Measurements from ENCODE around the gene PLK1.

The PLK1 gene

DNA sequence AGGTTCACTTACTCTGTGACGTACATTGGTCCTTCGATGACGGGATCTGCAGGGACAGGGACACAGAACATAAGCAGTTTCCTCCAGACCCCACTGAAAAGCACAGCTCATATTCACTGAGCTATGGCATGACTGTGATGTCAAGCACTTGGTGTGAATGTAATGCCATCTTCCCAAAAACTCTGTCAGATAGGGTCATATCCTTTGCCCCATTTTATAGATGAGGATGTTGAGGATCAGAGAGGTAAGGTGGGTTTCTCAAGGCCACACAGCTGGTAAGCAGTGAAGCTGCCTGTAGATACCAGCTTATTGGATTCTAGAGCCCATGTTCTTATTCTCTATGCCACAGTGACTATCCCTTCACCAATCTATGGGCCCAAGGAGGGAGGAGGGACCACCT is 31.8 kb downstream of the PLK1 start:
- H3K9me3 ChIP-seq (ENCODE audit: control insufficient read depth, low read length) = peaks cover 24% of the 10 kb centered on the region
- H3K9ac ChIP-seq (ENCODE audit: low read length) = no peak overlapping the region
- no peak overlapping the region for H3K23ac ChIP-seq (ENCODE audit: low read length in 2 of 2)
- H3K14ac ChIP-seq (ENCODE audit: low read length in 2 of 2) = no peak overlapping the region
- DNase-seq = no peak
- no peak overlapping the region for H3K4me3 ChIP-seq (ENCODE audit: insufficient read depth in 1 of 2, low read depth in 1 of 2, low read length in 2 of 2)
- no peaks in the 10 kb centered on the region for H3K36me3 ChIP-seq (ENCODE audit: control insufficient read depth in 1 of 2, insufficient read depth in 2 of 2, low read depth in 1 of 2, low read length in 2 of 2)
- no peak overlapping the region for H2BK15ac ChIP-seq (ENCODE audit: low read depth, poor library complexity, severe bottlenecking)
- H4K8ac ChIP-seq (ENCODE audit: low read length) = no peak overlapping the region
- H3K4me2 ChIP-seq (ENCODE audit: low read length, poor library complexity, severe bottlenecking) = no peak overlapping the region
- no peak overlapping the region for H3K27ac ChIP-seq (ENCODE audit: low read length, poor library complexity, severe bottlenecking)
- no peak overlapping the region for H2BK12ac ChIP-seq (ENCODE audit: low read length in 2 of 2)
- H3K18ac ChIP-seq (ENCODE audit: low read depth in 1 of 2, low read length in 2 of 2) = no peak overlapping the region
- H4K91ac ChIP-seq (ENCODE audit: low read length) = no peak overlapping the region
- H2AFZ ChIP-seq (ENCODE audit: low read depth, low read length) = no peak overlapping the region
- no peaks in the 10 kb centered on the region for H3K79me1 ChIP-seq (replicated peaks; ENCODE audit: low read length, poor library complexity, severe bottlenecking)
- H3K27me3 ChIP-seq (ENCODE audit: control insufficient read depth in 1 of 2, insufficient read depth in 1 of 2, low read length in 2 of 2) = peaks cover 65 to 69% of the 10 kb centered on the region in 2 experiments
- H2AK5ac ChIP-seq (ENCODE audit: low read length, severe bottlenecking) = no peak overlapping the region
- H2BK120ac ChIP-seq (ENCODE audit: low read depth, low read length) = no peak overlapping the region
- 72% methylated on average over 3 of the region's 3 CpGs for WGBS
- H2BK5ac ChIP-seq (ENCODE audit: low read depth, low read length, poor library complexity, severe bottlenecking) = no peak overlapping the region
- no peak overlapping the region for H3K4ac ChIP-seq (ENCODE audit: low read depth in 1 of 2, low read length in 2 of 2)
- peaks cover 6% of the 10 kb centered on the region for H3K4me1 ChIP-seq (ENCODE audit: control insufficient read depth, insufficient read depth, low read depth, low read length)

DNA sequence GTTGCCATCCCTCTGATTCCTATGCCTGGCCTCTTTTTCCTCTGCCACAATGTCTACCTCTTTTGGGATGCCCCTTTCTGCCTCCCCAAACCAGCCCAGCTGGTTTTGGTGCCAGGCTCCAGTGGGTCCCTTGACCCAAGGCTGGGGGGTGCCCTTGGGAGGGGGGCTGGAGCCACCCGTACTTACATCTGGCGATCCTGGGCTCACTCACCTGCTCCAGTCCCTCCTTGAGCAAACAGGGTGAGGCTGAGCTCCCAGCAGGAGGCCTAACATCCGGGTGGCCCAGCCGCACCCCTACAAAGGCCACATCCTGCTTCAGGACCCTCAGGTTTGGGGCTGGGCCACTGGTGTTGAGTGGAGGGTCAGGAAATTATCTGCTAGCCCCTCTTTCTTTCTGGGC is 33.1 kb downstream of the PLK1 start:
- H3K36me3 ChIP-seq (ENCODE audit: control insufficient read depth in 1 of 2, insufficient read depth in 2 of 2, low read depth in 1 of 2, low read length in 2 of 2) = no peaks in the 10 kb centered on the region
- DNase-seq = no peak
- no peak overlapping the region for H3K27ac ChIP-seq (ENCODE audit: low read length, poor library complexity, severe bottlenecking)
- no peak overlapping the region for H4K91ac ChIP-seq (ENCODE audit: low read length)
- H2AFZ ChIP-seq (ENCODE audit: low read depth, low read length) = no peak overlapping the region
- no peak overlapping the region for H2AK5ac ChIP-seq (ENCODE audit: low read length, severe bottlenecking)
- peaks cover 6% of the 10 kb centered on the region for H3K4me1 ChIP-seq (ENCODE audit: control insufficient read depth, insufficient read depth, low read depth, low read length)
- peaks cover 58 to 66% of the 10 kb centered on the region in 2 experiments for H3K27me3 ChIP-seq (ENCODE audit: control insufficient read depth in 1 of 2, insufficient read depth in 1 of 2, low read length in 2 of 2)
- H3K4me3 ChIP-seq (ENCODE audit: insufficient read depth in 1 of 2, low read depth in 1 of 2, low read length in 2 of 2) = no peak overlapping the region
- H3K18ac ChIP-seq (ENCODE audit: low read depth in 1 of 2, low read length in 2 of 2) = no peak overlapping the region
- no peak overlapping the region for H2BK5ac ChIP-seq (ENCODE audit: low read depth, low read length, poor library complexity, severe bottlenecking)
- H3K4me2 ChIP-seq (ENCODE audit: low read length, poor library complexity, severe bottlenecking) = no peak overlapping the region
- peaks cover 24% of the 10 kb centered on the region for H3K9me3 ChIP-seq (ENCODE audit: control insufficient read depth, low read length)
- no peak overlapping the region for H3K9ac ChIP-seq (ENCODE audit: low read length)
- no peak overlapping the region for H2BK12ac ChIP-seq (ENCODE audit: low read length in 2 of 2)
- WGBS = 68% methylated on average over 4 of the region's 4 CpGs
- no peak overlapping the region for H3K4ac ChIP-seq (ENCODE audit: low read depth in 1 of 2, low read length in 2 of 2)
- H2BK120ac ChIP-seq (ENCODE audit: low read depth, low read length) = no peak overlapping the region
- no peaks in the 10 kb centered on the region for H3K79me1 ChIP-seq (replicated peaks; ENCODE audit: low read length, poor library complexity, severe bottlenecking)
- no peak overlapping the region for H2BK15ac ChIP-seq (ENCODE audit: low read depth, poor library complexity, severe bottlenecking)
- no peak overlapping the region for H3K14ac ChIP-seq (ENCODE audit: low read length in 2 of 2)
- H4K8ac ChIP-seq (ENCODE audit: low read length) = no peak overlapping the region
- H3K23ac ChIP-seq (ENCODE audit: low read length in 2 of 2) = no peak overlapping the region

- no peaks in the 10 kb centered on the region for H3K36me3 ChIP-seq (ENCODE audit: control insufficient read depth in 1 of 2, insufficient read depth in 2 of 2, low read depth in 1 of 2, low read length in 2 of 2)
- no peak within 1 kb of the TSS for H3K9ac ChIP-seq (ENCODE audit: low read length)
- H2BK120ac ChIP-seq (ENCODE audit: low read depth, low read length) = no peak within 1 kb of the TSS
- peaks cover 57 to 63% of the 10 kb centered on the region in 2 experiments for H3K27me3 ChIP-seq (ENCODE audit: control insufficient read depth in 1 of 2, insufficient read depth in 1 of 2, low read length in 2 of 2)
- H2BK12ac ChIP-seq (ENCODE audit: low read length in 2 of 2) = no peak within 1 kb of the TSS
- peaks cover 6% of the 10 kb centered on the region for H3K4me1 ChIP-seq (ENCODE audit: control insufficient read depth, insufficient read depth, low read depth, low read length)
- no peak within 1 kb of the TSS for H3K18ac ChIP-seq (ENCODE audit: low read depth in 1 of 2, low read length in 2 of 2)
- H4K91ac ChIP-seq (ENCODE audit: low read length) = no peak within 1 kb of the TSS
- H3K4me3 ChIP-seq (ENCODE audit: insufficient read depth in 1 of 2, low read depth in 1 of 2, low read length in 2 of 2) = no peak within 1 kb of the TSS
- H3K14ac ChIP-seq (ENCODE audit: low read length in 2 of 2) = no peak within 1 kb of the TSS
- no peak within 1 kb of the TSS for H2AFZ ChIP-seq (ENCODE audit: low read depth, low read length)
- H2BK15ac ChIP-seq (ENCODE audit: low read depth, poor library complexity, severe bottlenecking) = no peak within 1 kb of the TSS
- WGBS = 8% methylated on average over 30 of the region's 37 CpGs
- H2AK5ac ChIP-seq (ENCODE audit: low read length, severe bottlenecking) = no peak within 1 kb of the TSS
- H2BK5ac ChIP-seq (ENCODE audit: low read depth, low read length, poor library complexity, severe bottlenecking) = no peak within 1 kb of the TSS
- H3K23ac ChIP-seq (ENCODE audit: low read length in 2 of 2) = no peak within 1 kb of the TSS
- no peak for DNase-seq
- H3K79me1 ChIP-seq (replicated peaks; ENCODE audit: low read length, poor library complexity, severe bottlenecking) = no peaks in the 10 kb centered on the region
- no peak within 1 kb of the TSS for H3K27ac ChIP-seq (ENCODE audit: low read length, poor library complexity, severe bottlenecking)
- H4K8ac ChIP-seq (ENCODE audit: low read length) = no peak within 1 kb of the TSS
- H3K4me2 ChIP-seq (ENCODE audit: low read length, poor library complexity, severe bottlenecking) = no peak within 1 kb of the TSS
- no peak within 1 kb of the TSS for H3K4ac ChIP-seq (ENCODE audit: low read depth in 1 of 2, low read length in 2 of 2)
- peaks cover 24% of the 10 kb centered on the region for H3K9me3 ChIP-seq (ENCODE audit: control insufficient read depth, low read length)
Measured at GRCh38 chr16:23712976-23713375, 34.3 kb downstream of the PLK1 start, which contains the start of gene ERN2. TSS of gene ERN2 (minus strand) at chr16:23713222. CDS start at chr16:23713187, 35 bp downstream.

DNA sequence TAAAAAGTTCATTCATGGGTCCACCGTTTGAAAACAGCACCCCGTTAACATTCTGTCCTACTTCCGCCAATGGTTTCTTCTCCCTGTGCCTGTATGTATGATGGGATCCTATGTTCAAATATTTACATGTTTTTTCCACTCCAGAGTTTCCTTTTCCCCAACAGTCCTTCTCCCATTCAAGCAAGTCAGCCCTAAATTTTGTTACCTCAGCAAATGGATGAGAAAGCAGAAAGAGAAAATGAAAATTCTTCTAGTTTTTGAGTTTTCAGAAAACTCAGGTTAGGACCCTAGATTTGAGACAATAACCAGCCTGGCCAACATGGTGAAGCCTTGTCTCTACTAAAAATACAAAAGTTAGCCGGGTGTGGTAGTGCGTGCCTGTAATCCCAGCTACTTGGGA is 37.8 kb downstream of the PLK1 start:
- 85% methylated on average over 2 of the region's 5 CpGs for WGBS
- no peak overlapping the region for H3K4me2 ChIP-seq (ENCODE audit: low read length, poor library complexity, severe bottlenecking)

More for the DNA sequence above, 37.8 kb downstream of the PLK1 start:
- H3K27ac ChIP-seq (ENCODE audit: low read length, poor library complexity, severe bottlenecking) = no peak overlapping the region
- no peak overlapping the region for H2BK120ac ChIP-seq (ENCODE audit: low read depth, low read length)
- no peaks in the 10 kb centered on the region for H3K9me3 ChIP-seq (ENCODE audit: control insufficient read depth, low read length)
- no peak for DNase-seq
- no peak overlapping the region for H2BK5ac ChIP-seq (ENCODE audit: low read depth, low read length, poor library complexity, severe bottlenecking)
- no peak overlapping the region for H3K23ac ChIP-seq (ENCODE audit: low read length in 2 of 2)
- H3K14ac ChIP-seq (ENCODE audit: low read length in 2 of 2) = no peak overlapping the region
- H2AFZ ChIP-seq (ENCODE audit: low read depth, low read length) = no peak overlapping the region
- peaks cover 6% of the 10 kb centered on the region for H3K4me1 ChIP-seq (ENCODE audit: control insufficient read depth, insufficient read depth, low read depth, low read length)
- H3K79me1 ChIP-seq (replicated peaks; ENCODE audit: low read length, poor library complexity, severe bottlenecking) = no peaks in the 10 kb centered on the region
- H3K36me3 ChIP-seq (ENCODE audit: control insufficient read depth in 1 of 2, insufficient read depth in 2 of 2, low read depth in 1 of 2, low read length in 2 of 2) = no peaks in the 10 kb centered on the region
- no peak overlapping the region for H2BK15ac ChIP-seq (ENCODE audit: low read depth, poor library complexity, severe bottlenecking)
- no peak overlapping the region for H3K4ac ChIP-seq (ENCODE audit: low read depth in 1 of 2, low read length in 2 of 2)
- H4K91ac ChIP-seq (ENCODE audit: low read length) = no peak overlapping the region
- no peak overlapping the region for H2AK5ac ChIP-seq (ENCODE audit: low read length, severe bottlenecking)
- no peak overlapping the region for H3K9ac ChIP-seq (ENCODE audit: low read length)
- no peak overlapping the region for H2BK12ac ChIP-seq (ENCODE audit: low read length in 2 of 2)
- no peak overlapping the region for H4K8ac ChIP-seq (ENCODE audit: low read length)
- H3K27me3 ChIP-seq (ENCODE audit: control insufficient read depth in 1 of 2, insufficient read depth in 1 of 2, low read length in 2 of 2) = peaks cover 34 to 44% of the 10 kb centered on the region in 2 experiments
- no peak overlapping the region for H3K4me3 ChIP-seq (ENCODE audit: insufficient read depth in 1 of 2, low read depth in 1 of 2, low read length in 2 of 2)
- no peak overlapping the region for H3K18ac ChIP-seq (ENCODE audit: low read depth in 1 of 2, low read length in 2 of 2)
